HepG2 (cell line): ENCODE measurements around the gene ACADSB. TPM values are rescaled to one million over a fixed set of nuclear protein-coding genes. Genes with fewer than 3 reads are reported as not detected.
A peak's percentile ranks its signal among the peaks of the same experiment; 100 is the strongest.

Experiments
- CC2D1A ChIP-seq: sonication (generic); formaldehyde crosslinking; IDR thresholded peaks from 2 replicates; pipeline ENCODE4 v1.8.1; 2023; ENCODE audit warnings: mild to moderate bottlenecking, missing genetic modification reagents
- GATA4 ChIP-seq: sonication (generic); IDR thresholded peaks from 2 replicates; pipeline ENCODE4 v1.6.1; 2016; ENCODE audit warnings: antibody characterized with exemption, low read depth, borderline replicate concordance
- HOXA7 ChIP-seq: sonication (generic); formaldehyde crosslinking; IDR thresholded peaks from 2 replicates; pipeline ENCODE4 v1.8.1; 2022; ENCODE audit warnings: mild to moderate bottlenecking, missing genetic modification reagents, moderate library complexity
- IRF2 ChIP-seq: IDR thresholded peaks from 2 replicates; pipeline ENCODE4 v1.6.1; 2018; ENCODE audit warnings: missing genetic modification reagents, missing compliant biosample characterization
- MXD4 ChIP-seq: IDR thresholded peaks from 2 replicates; pipeline ENCODE4 v1.6.1; 2016; ENCODE audit warnings: mild to moderate bottlenecking, missing biosample characterization, missing genetic modification reagents
- SIN3B ChIP-seq: fragments of 150-350 bp; IDR thresholded peaks from 2 replicates; pipeline ENCODE4 v1.6.1; 2014; ENCODE audit warnings: low read length
- SOX6 ChIP-seq, 2 experiments: fragments of 450-650 bp in 1 of 2; sonication (generic) in 1 of 2; formaldehyde crosslinking in 1 of 2; IDR thresholded peaks; 2 replicates each; pipeline versions ENCODE4 v1.4.0 to v1.6.1; 2017 to 2020; ENCODE audit warnings: antibody characterized with exemption in 1 of 2, mild to moderate bottlenecking in 1 of 2, missing genetic modification reagents in 1 of 2
- SRSF9 ChIP-seq: fragments of 200-400 bp; formaldehyde crosslinking; IDR thresholded peaks from 2 replicates; pipeline ENCODE4 v1.6.1; 2018; ENCODE audit warnings: borderline replicate concordance, mild to moderate bottlenecking, low read depth, low read length; ENCODE audit not compliant: insufficient read depth, poor library complexity, severe bottlenecking
- ZKSCAN1 ChIP-seq: fragments of 150-350 bp; IDR thresholded peaks from 2 replicates; pipeline ENCODE4 v1.6.1; 2014; ENCODE audit warnings: low read length
- ZNF101 ChIP-seq: sonication (generic); formaldehyde crosslinking; IDR thresholded peaks from 2 replicates; pipeline ENCODE4 v1.4.0; 2020; ENCODE audit warnings: mild to moderate bottlenecking, low read depth, missing genetic modification reagents, borderline replicate concordance
- ZNF30 ChIP-seq: sonication (generic); formaldehyde crosslinking; IDR thresholded peaks from 2 replicates; pipeline ENCODE4 v1.5.0; 2020; ENCODE audit warnings: mild to moderate bottlenecking, missing genetic modification reagents
- ZNF350 ChIP-seq: sonication (generic); formaldehyde crosslinking; IDR thresholded peaks from 2 replicates; pipeline ENCODE4 v1.4.0; 2020; ENCODE audit warnings: mild to moderate bottlenecking, low read depth, missing genetic modification reagents, borderline replicate concordance
- ZNF441 ChIP-seq: sonication (generic); formaldehyde crosslinking; IDR thresholded peaks from 2 replicates; pipeline ENCODE4 v1.7.0; 2021; ENCODE audit warnings: missing genetic modification reagents, borderline replicate concordance
- ZNF503 ChIP-seq: sonication (generic); formaldehyde crosslinking; IDR thresholded peaks from 2 replicates; pipeline ENCODE4 v1.4.0; 2020; ENCODE audit warnings: missing genetic modification reagents
- ZNF512B ChIP-seq: sonication (generic); formaldehyde crosslinking; IDR thresholded peaks from 2 replicates; pipeline ENCODE4 v1.5.1; 2020; ENCODE audit warnings: missing genetic modification reagents, mild to moderate bottlenecking, borderline replicate concordance
- ZNF646 ChIP-seq: sonication (generic); formaldehyde crosslinking; IDR thresholded peaks from 2 replicates; pipeline ENCODE4 v1.9.0; 2021; ENCODE audit warnings: mild to moderate bottlenecking, missing genetic modification reagents
- polyA plus RNA-seq, 8 experiments: library from polyadenylated mRNA; depleted of rRNA in 3 of 8; stranded (reverse) in 7 of 8; unstranded in 1 of 8; fragments of >200 nt; fragmentation: Illumina TruSeq in 4 of 8; extraction: Trizol in 4 of 8; gene quantifications; 2 replicates each; pipeline versions ENCODE4 v1.2.1 to v1.2.3, GENCODE V29; 2011 to 2016; ENCODE audit warnings: low read depth in 4 of 8, missing spikeins in 1 of 8, mixed read lengths in 1 of 8; ENCODE audit not compliant: insufficient read depth in 1 of 8
- total RNA-seq, 5 experiments: library from RNA; depleted of rRNA; stranded (reverse); fragments of >200 nt; fragmentation: Illumina TruSeq; extraction: Trizol; gene quantifications; 2 replicates each; pipeline ENCODE4 v1.2.3, GENCODE V29; 2016; ENCODE audit warnings: low read depth in 1 of 5

ACADSB gene
- total and polyA plus RNA-seq, 2 of the 13 experiments (the other 11 are each of a cell fraction or from before 2014, with no cell fraction given) = 80.0 to 87.6 TPM

GRCh38 chr10:123008355-123009104, at the start of gene ACADSB, which contains the start of gene IKZF5 (continued):
- TF ChIP-seq ZNF646 = 0 out of 2 replicates have a peak, but pooled peaks have one; percentile 34
- peak; percentile 67; the same call in 1 of the 2 replicates for TF ChIP-seq SIN3B
- TF ChIP-seq ZNF30 (CRISPR knock-in tag) = no peak
- TF ChIP-seq ZNF512B (CRISPR knock-in tag) = no peak
- no peak for TF ChIP-seq SOX6 (IDR thresholded peaks at IDR 0.05)
- TF ChIP-seq SOX6 (CRISPR knock-in tag; IDR thresholded peaks at IDR 0.05) = no peak
- peak; percentile 41; the same call in 1 of the 2 replicates for TF ChIP-seq MXD4 (CRISPR knock-in tag)
- no peak for TF ChIP-seq HOXA7 (CRISPR knock-in tag)
- TF ChIP-seq SRSF9 = no peak
- no peak for TF ChIP-seq ZNF101
- peak; percentile 88 for TF ChIP-seq ZNF350 (CRISPR knock-in tag)
- TF ChIP-seq IRF2 = peak; percentile 85
- peak; percentile 23; the same call in 1 of the 2 replicates for TF ChIP-seq ZNF441 (CRISPR knock-in tag)
- TF ChIP-seq GATA4 = peak; percentile 62; the same call in 1 of the 2 replicates
- TF ChIP-seq ZNF503 (CRISPR knock-in tag) = no peak
- TF ChIP-seq ZKSCAN1 = no peak
- TF ChIP-seq CC2D1A = no peak
